Endothelial cell of umbilical vein (primary cell): ENCODE measurements around the gene TUBG2. TPM values are rescaled to one million over a fixed set of nuclear protein-coding genes. Genes with fewer than 3 reads are reported as not detected.

Source experiments
- BruUV-seq: library from RNA; stranded (reverse); fragments of 400-500 nt; replicated peaks from 2 replicates; lab custom pipeline; 2021; lab: Mats Ljungman, UMichigan
- CTCF ChIA-PET: fragments of 300-600, 350-600 bp; sonication (Branson Sonifier 250); formaldehyde crosslinking; loops from one replicate; lab custom pipeline; 2021; ENCODE audit warnings: antibody characterized with exemption, inconsistent platforms; lab: Charles Lee
- POLR2A ChIA-PET: fragments of 300-600, 350-600 bp; sonication (Branson Sonifier 250); formaldehyde crosslinking; loops from one replicate; lab custom pipeline; 2021; ENCODE audit warnings: antibody characterized with exemption, inconsistent platforms; lab: Charles Lee
- DNase-seq: peaks from one replicate; pipeline ENCODE4 v3.0.0-alpha.2; 2011; ENCODE audit warnings: low read depth, low spot score
- FAIRE-seq: peaks from 2 replicates; lab custom pipeline; 2011; peaks lifted over from hg19 to GRCh38; lab: Jason Lieb, UNC
- H2AFZ ChIP-seq: 2 replicates; pipeline ENCODE4 v1.6.0; 2012; ENCODE audit warnings: low read depth, low read length, control low read depth, inconsistent platforms
- H3K27ac ChIP-seq: 2 replicates; pipeline ENCODE4 v1.5.1; 2011; ENCODE audit warnings: low read depth, mild to moderate bottlenecking, control low read depth, low read length, moderate library complexity; ENCODE audit not compliant: insufficient read depth
- H3K27me3 ChIP-seq, 2 experiments: 2 replicates each; pipeline versions ENCODE4 v1.6.0 to v1.6.1; 2011; ENCODE audit warnings: low read length in 2 of 2, mixed read lengths in 1 of 2; ENCODE audit not compliant: control insufficient read depth in 2 of 2, insufficient read depth in 2 of 2
- H3K36me3 ChIP-seq, 2 experiments: 2 replicates in 1 of 2; 3 replicates in 1 of 2; pipeline ENCODE4 v1.5.1; 2011; ENCODE audit warnings: low read length in 2 of 2, mild to moderate bottlenecking in 1 of 2, moderate library complexity in 1 of 2; ENCODE audit not compliant: control insufficient read depth in 2 of 2, insufficient read depth in 2 of 2; ENCODE audit errors: extremely low read depth in 1 of 2
- H3K4me1 ChIP-seq: 3 replicates; pipeline ENCODE4 v1.5.1; 2011; ENCODE audit warnings: mild to moderate bottlenecking, low read length; ENCODE audit not compliant: control insufficient read depth, insufficient read depth; ENCODE audit errors: extremely low read depth
- H3K4me2 ChIP-seq: 2 replicates; pipeline ENCODE4 v1.6.1; 2011; ENCODE audit warnings: low read length, control low read depth, mixed read lengths; ENCODE audit not compliant: insufficient read depth
- H3K4me3 ChIP-seq, 3 experiments: fragments of 200-600 bp in 1 of 3; sonication (generic), shearing (Covaris generic) in 1 of 3; replicated peaks in 1 of 3; 2 replicates each; pipeline ENCODE4 v1.5.1; 2011 to 2016; ENCODE audit warnings: control low read depth in 3 of 3, low read length in 3 of 3, mild to moderate bottlenecking in 2 of 3, inconsistent platforms in 1 of 3, low read depth in 1 of 3, moderate library complexity in 1 of 3; ENCODE audit not compliant: insufficient read depth in 1 of 3
- H3K79me2 ChIP-seq: 2 replicates; pipeline ENCODE4 v1.6.0; 2012; ENCODE audit warnings: low read length, inconsistent platforms; ENCODE audit not compliant: control insufficient read depth, insufficient read depth
- H3K9ac ChIP-seq: replicated peaks from 2 replicates; pipeline ENCODE3; 2011; ENCODE audit warnings: low read length, control low read depth; ENCODE audit not compliant: insufficient read depth; ENCODE audit errors: extremely low read depth
- H3K9me1 ChIP-seq: replicated peaks from 3 replicates; pipeline ENCODE4 v1.6.0; 2011; ENCODE audit warnings: mild to moderate bottlenecking, low read length; ENCODE audit not compliant: control insufficient read depth, insufficient read depth; ENCODE audit errors: extremely low read depth
- H3K9me3 ChIP-seq: replicated peaks from 2 replicates; pipeline ENCODE4 v1.5.1; 2012; ENCODE audit warnings: low read length, inconsistent platforms; ENCODE audit not compliant: control insufficient read depth, insufficient read depth
- H4K20me1 ChIP-seq: replicated peaks from 2 replicates; pipeline ENCODE3; 2011; ENCODE audit warnings: mild to moderate bottlenecking, low read length; ENCODE audit not compliant: control insufficient read depth, insufficient read depth; ENCODE audit errors: extremely low read depth
- EZH2 ChIP-seq: IDR thresholded peaks from 2 replicates; pipeline ENCODE4 v1.6.1; 2012; ENCODE audit warnings: borderline replicate concordance, low read depth, mild to moderate bottlenecking, moderate library complexity, low read length, inconsistent platforms; ENCODE audit not compliant: severe bottlenecking
- FOS ChIP-seq: IDR thresholded peaks from 2 replicates; pipeline ENCODE4 v1.6.1; 2011; ENCODE audit warnings: mild to moderate bottlenecking, low read length, moderate library complexity, borderline replicate concordance; ENCODE audit not compliant: insufficient read depth
- GATA2 ChIP-seq: IDR thresholded peaks from 2 replicates; pipeline ENCODE4 v1.7.0; 2011; ENCODE audit warnings: low read depth, mild to moderate bottlenecking, moderate library complexity, mixed read lengths, low read length; ENCODE audit not compliant: insufficient read length, insufficient read depth
- JUN ChIP-seq: IDR thresholded peaks from 2 replicates; pipeline ENCODE4 v1.6.1; 2011; ENCODE audit warnings: borderline replicate concordance, low read depth; ENCODE audit not compliant: insufficient read length, insufficient read depth
- MYC ChIP-seq: IDR thresholded peaks from one replicate; pipeline ENCODE4 v1.6.1; 2011; ENCODE audit warnings: mild to moderate bottlenecking, low read depth, low read length
- POLR2A ChIP-seq: IDR thresholded peaks from 2 replicates; pipeline ENCODE4 v1.6.1; 2012; ENCODE audit warnings: low read depth, mild to moderate bottlenecking, control low read depth, low read length
- POLR2AphosphoS5 ChIP-seq: IDR thresholded peaks from 2 replicates; pipeline ENCODE4 v1.6.1; 2012; ENCODE audit warnings: low read depth, mild to moderate bottlenecking, control low read depth, low read length, moderate library complexity; ENCODE audit not compliant: insufficient read depth
- dilution Hi-C: fragments of 300-500 bp; cut with MboI; formaldehyde crosslinking; loops from one replicate; pipeline ENCODE4 v1.15.0; 2019; ENCODE audit warnings: low sequenced_read_pairs; ENCODE audit not compliant: extremely low pct_ligation_motif_present
- intact Hi-C: fragments of 100-400 bp; cut with micrococcal nuclease; formaldehyde crosslinking; loops from one replicate; pipeline ENCODE4 v1.10.0; 2022
- polyA plus RNA-seq, 4 experiments: library from polyadenylated mRNA; depleted of rRNA in 3 of 4; stranded (reverse) in 3 of 4; unstranded in 1 of 4; fragments of >200 nt; gene quantifications; 2 replicates each; pipeline versions ENCODE4 v1.2.1 to v1.2.3, GENCODE V29; 2011 to 2012; ENCODE audit warnings: missing spikeins in 1 of 4
- total RNA-seq: library from RNA; stranded (reverse); gene quantifications from 2 replicates; pipeline ENCODE4 v1.2.3, GENCODE V29; 2021
- TF ChIP-seq, protein P1 (sequence below), 2 donors: IDR thresholded peaks; 1 replicate in 1 of 2; 2 replicates in 1 of 2; pipeline ENCODE4 v1.5.1; 2011; ENCODE audit warnings: low read length in 2 of 2, mild to moderate bottlenecking in 2 of 2, moderate library complexity in 2 of 2, control low read depth in 1 of 2, inconsistent platforms in 1 of 2, low read depth in 1 of 2; ENCODE audit not compliant: insufficient read depth in 1 of 2; ENCODE audit errors: extremely low read depth in 1 of 2
- TF ChIP-seq, protein P2 (sequence below): IDR thresholded peaks from 2 replicates; pipeline ENCODE4 v1.6.1; 2011; ENCODE audit not compliant: insufficient read depth, insufficient read length

The TUBG2 gene
- total and polyA plus RNA-seq, 2 donors (not counting 3 experiments of a cell fraction or from before 2014, with no cell fraction given), result 13.2 to 17.7 TPM

DNA sequence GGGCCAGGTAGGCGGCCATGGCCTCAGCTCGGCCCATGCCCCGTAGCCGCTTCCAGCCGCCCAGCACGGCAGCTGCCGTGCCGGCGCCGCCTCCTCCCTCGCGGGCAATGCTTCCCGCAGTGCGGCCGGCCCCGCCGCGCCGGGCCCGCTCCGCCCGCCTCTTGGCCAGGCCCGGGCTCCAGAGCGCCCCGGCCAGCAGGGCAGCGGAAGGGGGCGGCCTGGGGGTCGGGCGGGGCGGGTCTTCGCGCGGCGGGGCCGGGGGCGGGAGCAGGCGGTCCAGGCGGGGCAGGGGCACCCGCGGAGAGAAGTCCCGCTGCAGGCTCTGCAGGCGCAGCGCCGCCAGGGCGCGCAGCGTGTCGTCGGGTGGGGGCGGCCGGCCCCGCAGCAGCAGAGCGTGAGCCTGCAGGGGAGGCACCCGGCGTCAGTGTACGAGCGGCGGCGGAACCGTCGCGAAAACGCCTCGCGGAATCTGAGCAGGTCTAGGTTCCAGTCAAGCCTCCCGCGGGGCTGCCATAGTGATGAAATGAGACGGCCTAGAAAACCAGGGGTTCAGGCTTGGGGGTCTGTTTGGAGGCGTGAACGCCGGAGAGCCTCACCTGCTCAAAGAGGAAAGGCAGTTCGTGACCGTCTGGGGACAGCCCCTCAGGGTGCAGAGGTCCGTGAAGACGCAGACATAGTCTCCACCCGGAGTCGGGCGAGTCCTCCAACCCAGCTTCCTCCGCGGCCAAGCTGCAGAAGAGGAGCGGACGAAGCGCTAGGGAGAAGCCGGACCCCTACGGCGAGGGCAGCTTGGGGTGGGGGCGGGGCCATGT, 11.1 kb downstream of the TUBG2 start:
- Histone ChIP-seq H3K27ac (no peak overlapping the region), H3K79me2 (no peaks in the 10 kb centered on the region), H4K20me1 (no peaks in the 10 kb centered on the region), H3K36me3 (peaks cover 11 to 27% of the 10 kb centered on the region in 2 experiments), H3K4me2 (no peak overlapping the region), H3K9me1 (no peaks in the 10 kb centered on the region), H2AFZ (no peak overlapping the region), H3K27me3 (no peaks in the 10 kb centered on the region), H3K4me1 (peaks cover 12% of the 10 kb centered on the region), H3K9me3 (no peaks in the 10 kb centered on the region), H3K9ac (no peak overlapping the region), H3K4me3 (no peak overlapping the region)
- no peak for TF ChIP-seq JUN
- TF ChIP-seq FOS, result no peak
- no peak for TF ChIP-seq MYC
- no peak for TF ChIP-seq EZH2
- TF ChIP-seq GATA2, result no peak
- TF ChIP-seq POLR2AphosphoS5, result no peak
- no peak for TF ChIP-seq POLR2A
- TF ChIP-seq, protein P1, sequence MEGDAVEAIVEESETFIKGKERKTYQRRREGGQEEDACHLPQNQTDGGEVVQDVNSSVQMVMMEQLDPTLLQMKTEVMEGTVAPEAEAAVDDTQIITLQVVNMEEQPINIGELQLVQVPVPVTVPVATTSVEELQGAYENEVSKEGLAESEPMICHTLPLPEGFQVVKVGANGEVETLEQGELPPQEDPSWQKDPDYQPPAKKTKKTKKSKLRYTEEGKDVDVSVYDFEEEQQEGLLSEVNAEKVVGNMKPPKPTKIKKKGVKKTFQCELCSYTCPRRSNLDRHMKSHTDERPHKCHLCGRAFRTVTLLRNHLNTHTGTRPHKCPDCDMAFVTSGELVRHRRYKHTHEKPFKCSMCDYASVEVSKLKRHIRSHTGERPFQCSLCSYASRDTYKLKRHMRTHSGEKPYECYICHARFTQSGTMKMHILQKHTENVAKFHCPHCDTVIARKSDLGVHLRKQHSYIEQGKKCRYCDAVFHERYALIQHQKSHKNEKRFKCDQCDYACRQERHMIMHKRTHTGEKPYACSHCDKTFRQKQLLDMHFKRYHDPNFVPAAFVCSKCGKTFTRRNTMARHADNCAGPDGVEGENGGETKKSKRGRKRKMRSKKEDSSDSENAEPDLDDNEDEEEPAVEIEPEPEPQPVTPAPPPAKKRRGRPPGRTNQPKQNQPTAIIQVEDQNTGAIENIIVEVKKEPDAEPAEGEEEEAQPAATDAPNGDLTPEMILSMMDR (IDR thresholded peaks at IDR 0.05; ENCODE audit: extremely low read depth in 1 of 2, insufficient read depth in 1 of 2, low read depth in 1 of 2, low read length in 2 of 2), result no peak
- TF ChIP-seq, protein P2, sequence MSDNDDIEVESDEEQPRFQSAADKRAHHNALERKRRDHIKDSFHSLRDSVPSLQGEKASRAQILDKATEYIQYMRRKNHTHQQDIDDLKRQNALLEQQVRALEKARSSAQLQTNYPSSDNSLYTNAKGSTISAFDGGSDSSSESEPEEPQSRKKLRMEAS, result no peak
- no TSS peak for BruUV-seq
- no peak for DNase-seq
- intact Hi-C loops, result no loop called here
- dilution Hi-C loops, result no loop called here
- CTCF ChIA-PET, result interaction anchor here (1.5 kb wide), 1 partner anchor 92 kb away, joined by 7 read pairs; the partner anchor contains the start of gene PSMC3IP
- FAIRE-seq, result no peak
- POLR2A ChIA-PET, result no interaction called here
